Measurements from ENCODE around the gene MRPS18C. TPM values are rescaled to one million over a fixed set of nuclear protein-coding genes. Genes with fewer than 3 reads are reported as not detected.

The MRPS18C gene
- total and polyA plus RNA-seq, 9 of the 15 experiments (the other 6 are each of a cell fraction or from before 2014, with no cell fraction given) = 54.3 to 390 (median 138) TPM

GRCh38 chr4:83484500-83485461 lies 28.9 kb downstream of the MRPS18C start, which contains the start of gene ABRAXAS1 (continued):
- TF ChIP-seq ZNF280B (CRISPR knock-in tag; IDR thresholded peaks at IDR 0.05) (no peak), SMARCB1 (IDR thresholded peaks at IDR 0.05; ENCODE audit: insufficient read length, low read depth) (no peak), RFX1 (IDR thresholded peaks at IDR 0.05) (no peak), ZNF146 (CRISPR knock-in tag; IDR thresholded peaks at IDR 0.05; ENCODE audit: unreplicated experiment) (no peak), CC2D1A (IDR thresholded peaks at IDR 0.05) (no peak), KAT7 (CRISPR knock-in tag; IDR thresholded peaks at IDR 0.05; ENCODE audit: borderline replicate concordance) (no peak; the same call in 1 of the 2 replicates), ATF6 (CRISPR knock-in tag; IDR thresholded peaks at IDR 0.05) (peak; percentile 97), ESRRB (CRISPR knock-in tag; IDR thresholded peaks at IDR 0.05; ENCODE audit: borderline replicate concordance) (no peak), EZH2 (IDR thresholded peaks at IDR 0.05; ENCODE audit: borderline replicate concordance, low read depth, low read length) (no peak), ZNF384 (IDR thresholded peaks at IDR 0.05; ENCODE audit: low read depth, low read length) (no peak), NFATC3 (IDR thresholded peaks at IDR 0.05) (no peak), TEAD1 (CRISPR knock-in tag; IDR thresholded peaks at IDR 0.05) (peak in 1 of 2 experiments; percentile 45; a peak in 1 of 4 replicates), YBX1 (IDR thresholded peaks at IDR 0.05) (no peak), EP300 (IDR thresholded peaks at IDR 0.05; ENCODE audit: low read length) (no peak), SREBF2 (CRISPR knock-in tag; IDR thresholded peaks at IDR 0.05) (no peak), SFPQ (IDR thresholded peaks at IDR 0.05; ENCODE audit: low read depth, low read length) (no peak), ILK (tag; IDR thresholded peaks at IDR 0.05; ENCODE audit: borderline replicate concordance, low read depth) (no peak), SNRNP70 (optimal IDR thresholded peaks at IDR 0.05; ENCODE audit: low read depth, low read length) (no peak), ZNF77 (CRISPR knock-in tag; IDR thresholded peaks at IDR 0.05) (no peak), NCOR1 (IDR thresholded peaks at IDR 0.05) (no peak), NCOA2 (IDR thresholded peaks at IDR 0.05; ENCODE audit: partially characterized antibody in 2 of 2) (no peak), STAG1 (CRISPR knock-in tag; IDR thresholded peaks at IDR 0.05; ENCODE audit: borderline replicate concordance) (no peak), BRD4 (IDR thresholded peaks at IDR 0.05) (no peak), HEY1 (CRISPR knock-in tag; IDR thresholded peaks at IDR 0.05; ENCODE audit: borderline replicate concordance) (no peak), JUNB (CRISPR knock-in tag; conservative IDR thresholded peaks at IDR 0.05) (no peak)
